GM10248 (cell line): ENCODE data around the gene TMEM269.

ENCODE experiments used
- CTCF ChIA-PET: fragments of 300-600 bp; sonication (Branson Sonifier 250); formaldehyde crosslinking; extraction: SDS; loops from one replicate; lab custom pipeline; 2021; ENCODE audit warnings: antibody characterized with exemption; lab: Yijun Ruan, JAX
- POLR2A ChIA-PET: fragments of 350-650 bp; sonication (Branson Sonifier 250); formaldehyde crosslinking; extraction: SDS; loops from one replicate; lab custom pipeline; 2020; ENCODE audit warnings: antibody characterized with exemption; lab: Yijun Ruan, JAX
- DNase-seq: peaks from one replicate; pipeline ENCODE4 v3.0.0; 2012; ENCODE audit errors: extremely low spot score
- TF ChIP-seq, protein P1 (sequence below): IDR thresholded peaks from 2 replicates; pipeline ENCODE4 v1.5.1; 2012; ENCODE audit warnings: mild to moderate bottlenecking, low read depth; ENCODE audit errors: extremely low read depth, missing control alignments, control extremely low read depth

TMEM269 gene

DNA sequence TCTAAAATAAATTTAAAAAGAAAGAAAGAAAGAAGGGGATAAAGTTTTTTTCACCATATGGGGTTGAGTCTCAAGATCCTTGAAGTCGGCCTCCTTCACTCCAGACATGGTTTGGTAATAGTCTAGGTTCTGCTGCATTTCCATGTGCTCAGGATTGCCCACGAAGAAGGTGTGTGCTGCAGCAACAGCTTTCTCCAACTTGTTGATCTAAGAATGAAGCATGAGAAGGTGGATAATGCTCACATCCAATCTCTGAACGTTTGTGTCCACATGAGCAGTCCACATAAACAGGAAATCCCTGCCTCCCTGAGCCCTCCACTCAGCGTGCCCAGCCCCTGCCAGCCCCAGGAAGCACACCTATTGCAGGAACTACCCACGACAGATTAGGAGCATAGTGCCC lies 22.5 kb upstream of the TMEM269 start:
- POLR2A ChIA-PET: no interaction called here
- TF ChIP-seq, protein P1, sequence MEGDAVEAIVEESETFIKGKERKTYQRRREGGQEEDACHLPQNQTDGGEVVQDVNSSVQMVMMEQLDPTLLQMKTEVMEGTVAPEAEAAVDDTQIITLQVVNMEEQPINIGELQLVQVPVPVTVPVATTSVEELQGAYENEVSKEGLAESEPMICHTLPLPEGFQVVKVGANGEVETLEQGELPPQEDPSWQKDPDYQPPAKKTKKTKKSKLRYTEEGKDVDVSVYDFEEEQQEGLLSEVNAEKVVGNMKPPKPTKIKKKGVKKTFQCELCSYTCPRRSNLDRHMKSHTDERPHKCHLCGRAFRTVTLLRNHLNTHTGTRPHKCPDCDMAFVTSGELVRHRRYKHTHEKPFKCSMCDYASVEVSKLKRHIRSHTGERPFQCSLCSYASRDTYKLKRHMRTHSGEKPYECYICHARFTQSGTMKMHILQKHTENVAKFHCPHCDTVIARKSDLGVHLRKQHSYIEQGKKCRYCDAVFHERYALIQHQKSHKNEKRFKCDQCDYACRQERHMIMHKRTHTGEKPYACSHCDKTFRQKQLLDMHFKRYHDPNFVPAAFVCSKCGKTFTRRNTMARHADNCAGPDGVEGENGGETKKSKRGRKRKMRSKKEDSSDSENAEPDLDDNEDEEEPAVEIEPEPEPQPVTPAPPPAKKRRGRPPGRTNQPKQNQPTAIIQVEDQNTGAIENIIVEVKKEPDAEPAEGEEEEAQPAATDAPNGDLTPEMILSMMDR: no peak
- CTCF ChIA-PET: interaction anchor here (1.6 to 3.4 kb wide), 4 partner anchors 10 to 588 kb away, joined by 4 to 14 read pairs (median 6); no protein-coding TSS in a partner anchor
- no peak for DNase-seq

DNA sequence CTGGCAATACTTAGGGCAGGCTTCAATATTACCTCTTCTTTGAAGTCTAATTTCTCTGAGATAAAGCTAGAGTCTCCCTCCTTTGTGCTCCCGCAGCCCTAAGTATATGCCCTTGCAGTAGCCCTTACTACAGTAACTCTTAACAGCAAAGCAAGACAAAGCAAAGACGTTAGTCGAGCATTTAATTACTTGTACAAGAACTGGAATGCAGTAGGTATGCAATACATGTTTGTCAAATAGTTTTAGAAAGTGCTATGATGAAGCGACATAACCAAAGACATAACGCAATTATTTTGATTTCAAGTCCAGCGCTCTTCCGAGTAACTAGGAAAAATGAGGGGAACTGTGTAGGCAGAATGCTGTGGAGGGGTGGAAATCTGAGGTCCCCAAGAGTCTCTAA lies 19.5 kb upstream of the TMEM269 start:
- ChIA-PET CTCF (interaction anchor here (1.2 to 6.3 kb wide), 7 partner anchors 8 to 308 kb away, joined by 4 to 59 read pairs (median 12); partner anchors contain the start of gene ZNF691), POLR2A (no interaction called here)
- TF ChIP-seq, protein P1: no peak
- DNase-seq: no peak

DNA sequence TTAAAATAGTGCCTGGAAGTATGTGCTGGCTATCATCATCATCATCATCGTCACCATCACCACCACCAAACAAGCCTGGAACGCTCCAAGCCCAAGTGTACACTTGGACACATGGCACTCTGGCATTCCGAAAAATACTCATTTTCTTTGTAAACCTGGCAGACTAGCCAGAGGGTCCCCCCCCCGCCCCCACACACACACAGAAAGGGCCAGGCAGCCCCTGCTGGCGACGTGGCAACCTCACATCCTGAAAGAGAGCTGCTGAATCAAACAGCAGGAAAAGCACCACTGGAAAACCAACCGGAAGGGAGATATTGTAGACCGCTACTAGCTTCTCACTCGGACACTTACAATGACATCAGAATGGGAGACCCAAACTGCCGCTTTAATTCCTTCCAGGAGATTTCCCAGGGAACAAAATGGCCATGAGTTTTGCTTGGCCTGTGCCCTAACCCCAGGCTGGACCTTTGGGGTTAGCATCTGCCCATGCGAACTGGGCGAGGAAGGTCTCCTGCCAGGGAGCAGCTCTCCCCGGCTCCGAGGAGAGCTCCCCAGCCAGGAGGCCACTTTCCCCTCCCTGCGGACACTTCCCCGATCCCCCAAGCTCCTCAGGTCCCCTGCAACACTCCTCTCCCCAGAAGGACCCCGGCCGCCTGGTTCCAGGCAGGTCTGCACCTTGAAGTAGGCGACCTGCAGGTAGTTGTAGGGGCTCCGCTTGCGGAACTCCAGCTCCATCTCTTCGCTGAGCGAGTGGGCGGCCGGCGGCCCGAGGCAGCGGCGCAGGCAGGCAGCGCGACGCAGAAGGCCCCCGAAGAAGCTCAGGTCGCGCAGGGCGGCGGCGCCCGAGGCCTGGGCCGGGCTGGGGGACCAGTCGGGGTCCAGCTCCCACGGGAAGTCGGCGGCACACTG lies 18.7 kb upstream of the TMEM269 start:
- CTCF ChIA-PET: interaction anchor here (0.7 to 6.3 kb wide), 19 partner anchors 8 to 752 kb away, joined by 3 to 59 read pairs (median 4); partner anchors contain the start of genes TMEM269, YBX1 and ZNF691

DNA sequence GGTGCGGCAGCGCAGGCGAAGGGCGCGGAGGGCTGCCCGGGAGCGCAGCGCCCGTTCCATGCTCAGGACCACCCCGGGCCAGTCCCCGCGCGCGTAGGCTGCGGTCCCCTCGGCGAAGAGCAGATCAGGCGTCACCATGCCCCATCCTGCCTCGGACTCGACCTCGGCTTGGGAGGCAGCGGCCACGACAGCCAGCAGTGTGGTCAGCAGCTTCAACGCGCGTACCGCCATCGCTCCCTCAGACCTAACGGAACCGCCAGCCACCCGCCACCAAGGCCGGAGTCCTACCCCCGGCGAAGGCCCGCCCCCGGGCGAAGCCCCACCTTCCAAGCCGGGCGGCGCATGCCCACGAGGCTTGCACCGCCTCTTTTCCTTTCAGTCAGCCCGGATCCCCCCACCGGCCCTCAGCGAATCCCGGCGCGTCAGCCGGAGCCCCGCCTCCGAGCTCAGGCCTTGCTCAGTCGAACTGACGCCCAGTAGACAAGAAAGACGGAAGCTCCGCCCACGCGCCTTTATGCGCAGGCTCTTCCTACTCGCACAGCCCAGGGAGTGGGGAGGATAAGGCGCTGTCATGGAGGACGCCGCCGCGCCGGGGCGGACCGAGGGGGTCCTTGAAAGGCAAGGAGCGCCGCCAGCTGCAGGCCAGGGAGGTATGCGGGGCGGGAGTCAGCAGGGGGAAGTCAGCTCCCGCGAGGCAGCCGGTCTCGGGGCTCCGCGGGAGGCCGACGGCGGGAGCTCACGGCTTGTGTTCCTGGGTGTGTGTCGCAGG lies 17.9 kb upstream of the TMEM269 start, which contains the start of the genes C1orf50 and P3H1:
TSS of gene C1orf50 (plus strand) at position 509 of the 769 bp plus-strand sequence. CDS start at position 572, 63 bp downstream.
TSS of gene P3H1 (minus strand) at position 288 of the 769 bp plus-strand sequence. CDS start at position 231, 57 bp downstream.
- TF ChIP-seq, protein P1: no peak
- DNase-seq: peak; percentile 98

More for the DNA sequence above, 18.7 kb upstream of the TMEM269 start:
- TF ChIP-seq, protein P1: peak; percentile 30
- peak; percentile 53 for DNase-seq
- POLR2A ChIA-PET: interaction anchor here (0.5 to 1.4 kb wide), 13 partner anchors 7 to 181 kb away, joined by 3 to 6 read pairs (median 3); partner anchors contain the start of genes SVBP, TMEM269, YBX1 and ZNF691

DNA sequence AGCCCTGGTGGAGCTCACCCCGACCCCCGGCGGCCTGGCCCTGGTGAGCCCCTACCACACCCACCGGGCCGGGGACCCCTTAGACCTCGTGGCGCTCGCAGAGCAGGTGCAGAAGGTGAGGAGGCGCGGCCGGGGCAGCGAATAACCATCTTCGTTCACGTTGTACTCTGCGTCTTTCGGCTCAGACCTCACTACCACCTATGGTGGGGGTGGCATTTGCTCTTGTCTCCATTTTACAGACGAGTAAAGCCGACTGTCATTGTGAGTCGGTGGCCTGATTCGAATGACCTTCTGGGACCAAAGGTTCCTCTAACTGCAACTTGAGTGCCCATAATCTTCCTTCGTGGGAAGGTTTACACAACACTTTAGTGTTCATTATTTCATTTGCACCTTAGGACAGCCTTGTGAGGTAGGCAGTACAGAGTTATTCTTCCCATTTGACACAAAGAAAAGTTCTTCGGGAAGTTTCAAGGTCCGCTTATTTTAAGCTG lies 17.2 kb upstream of the TMEM269 start:
- TF ChIP-seq, protein P1: no peak
- no peak for DNase-seq
- CTCF ChIA-PET: interaction anchor here (0.8 to 6.3 kb wide), 16 partner anchors 10 to 594 kb away, joined by 3 to 59 read pairs (median 4); partner anchors contain the start of genes TMEM269 and ZNF691
- POLR2A ChIA-PET: interaction anchor here (0.9 to 1.4 kb wide), 8 partner anchors 8 to 85 kb away, joined by 3 to 5 read pairs (median 3); partner anchors contain the start of genes SVBP and ZNF691

More for the DNA sequence above, 17.9 kb upstream of the TMEM269 start, which contains the start of the genes C1orf50 and P3H1:
- ChIA-PET POLR2A (interaction anchor here (0.6 to 1.4 kb wide), 11 partner anchors 8 to 84 kb away, joined by 3 to 5 read pairs (median 3); partner anchors contain the start of genes SVBP, TMEM269 and ZNF691), CTCF (interaction anchor here (0.7 to 6.3 kb wide), 22 partner anchors 8 to 753 kb away, joined by 3 to 59 read pairs (median 4); partner anchors contain the start of genes TMEM269, YBX1 and ZNF691)
